ENCODE results near the gene EHBP1L1. TPM values are rescaled to one million over a fixed set of nuclear protein-coding genes. Genes with fewer than 3 reads are reported as not detected.
A peak's percentile ranks its signal among the peaks of the same experiment; 100 is the strongest.

The EHBP1L1 gene
- total RNA-seq, 2 donors from 2014 or later, result 286 to 395 TPM

GRCh38 chr11:65538232-65538914, 37.5 kb upstream of the EHBP1L1 start:
- no peak for TF ChIP-seq CTCF (IDR thresholded peaks at IDR 0.05)
- no peak overlapping the region for H3K4me3 ChIP-seq
- peaks cover 35% of the 10 kb centered on the region for H3K36me3 ChIP-seq
- H3K4me1 ChIP-seq (ENCODE audit: control insufficient read depth in 1 of 2, low read depth in 2 of 2), result peaks cover 10 to 26% of the 10 kb centered on the region in 2 donors
- H3K27me3 ChIP-seq (replicated peaks; ENCODE audit: insufficient read depth), result no peaks in the 10 kb centered on the region
- H3K27ac ChIP-seq, result no peak overlapping the region
- H3K9me3 ChIP-seq, result no peaks in the 10 kb centered on the region
- no peak for ATAC-seq (ENCODE audit: insufficient number of reproducible peaks, low FRiP score, low read depth)
- DNase-seq (ENCODE audit: low spot score), result no peak

- Histone ChIP-seq H3K4me1 (ENCODE audit: control insufficient read depth in 1 of 2, low read depth in 2 of 2) (peaks cover 10 to 26% of the 10 kb centered on the region in 2 donors), H3K27me3 (replicated peaks; ENCODE audit: insufficient read depth) (no peaks in the 10 kb centered on the region), H3K27ac (peak overlapping the region; percentile 79), H3K36me3 (peaks cover 33% of the 10 kb centered on the region), H3K9me3 (no peaks in the 10 kb centered on the region), H3K4me3 (peak overlapping the region; percentile 71)
- DNase-seq (ENCODE audit: low spot score) (no peak), ATAC-seq (ENCODE audit: insufficient number of reproducible peaks, low FRiP score, low read depth) (no peak)
- TF ChIP-seq CTCF (IDR thresholded peaks at IDR 0.05), result no peak
Observed at GRCh38 chr11:65538915-65539743, 36.7 kb upstream of the EHBP1L1 start.

DNA sequence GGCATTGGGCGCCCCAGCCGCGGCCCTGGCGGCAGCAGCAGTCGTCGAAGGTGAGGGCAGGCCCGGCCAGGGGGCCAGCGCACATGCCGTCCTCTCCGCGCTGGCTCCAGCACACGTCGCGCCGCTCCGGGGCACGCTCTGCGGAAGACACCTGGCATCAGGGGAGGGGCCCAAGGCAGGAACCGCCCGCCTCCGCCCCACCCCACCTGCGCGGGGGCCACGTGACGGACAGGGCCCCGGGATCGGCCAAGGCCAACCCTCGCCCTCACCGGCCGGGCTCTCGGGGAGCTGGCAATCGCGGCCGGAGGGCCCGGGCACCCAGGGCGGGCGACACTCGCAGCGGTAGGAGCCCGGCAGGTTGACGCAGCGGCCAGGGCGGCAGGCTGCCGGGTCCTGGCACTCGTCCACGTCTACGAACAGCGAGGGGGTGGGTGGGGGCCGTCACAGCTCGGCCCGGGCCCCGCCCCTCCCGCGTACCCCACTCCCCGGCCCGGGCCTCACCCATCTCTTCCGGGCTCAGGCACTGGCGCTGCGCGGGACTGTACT, 36.0 kb upstream of the EHBP1L1 start:
- ATAC-seq (ENCODE audit: insufficient number of reproducible peaks, low FRiP score, low read depth), result no peak
- no peak for TF ChIP-seq CTCF (IDR thresholded peaks at IDR 0.05)
- Histone ChIP-seq H3K27me3 (replicated peaks; ENCODE audit: insufficient read depth) (no peaks in the 10 kb centered on the region), H3K36me3 (peaks cover 34% of the 10 kb centered on the region), H3K4me1 (ENCODE audit: control insufficient read depth in 1 of 2, low read depth in 2 of 2) (peaks cover 10 to 26% of the 10 kb centered on the region in 2 donors), H3K27ac (peak overlapping the region; percentile 79), H3K9me3 (no peaks in the 10 kb centered on the region), H3K4me3 (peak overlapping the region; percentile 71)
- DNase-seq (ENCODE audit: low spot score), result no peak

GRCh38 chr11:65540290-65541092, 35.4 kb upstream of the EHBP1L1 start:
- peaks cover 36% of the 10 kb centered on the region for H3K36me3 ChIP-seq
- ATAC-seq (ENCODE audit: insufficient number of reproducible peaks, low FRiP score, low read depth) (peak; percentile 66), DNase-seq (ENCODE audit: low spot score) (peak; percentile 59)
- H3K27me3 ChIP-seq (replicated peaks; ENCODE audit: insufficient read depth), result no peaks in the 10 kb centered on the region
- H3K4me1 ChIP-seq (ENCODE audit: control insufficient read depth in 1 of 2, low read depth in 2 of 2), result peaks cover 10 to 26% of the 10 kb centered on the region in 2 donors
- no peaks in the 10 kb centered on the region for H3K9me3 ChIP-seq
- peak; percentile 77 for TF ChIP-seq CTCF (IDR thresholded peaks at IDR 0.05)
- peak overlapping the region; percentile 79 for H3K27ac ChIP-seq
- peak overlapping the region; percentile 71 for H3K4me3 ChIP-seq
